ENCODE data around the gene ACER3.

Gene ACER3

GRCh38 chr11:77066229-77067042 is 205.7 kb downstream of the ACER3 start, which contains the start of gene CAPN5:
TSS of gene CAPN5 (plus strand) at chr11:77066971. CDS start at chr11:77084887, 17,916 bp downstream.
- peak; percentile 90 for DNase-seq

GRCh38 chr11:77067861-77068443 is 207.2 kb downstream of the ACER3 start:
- DNase-seq: no peak

GRCh38 chr11:77068457-77069335 is 208.0 kb downstream of the ACER3 start:
- no peak for DNase-seq

GRCh38 chr11:77069336-77069968 is 208.7 kb downstream of the ACER3 start:
- no peak for DNase-seq

GRCh38 chr11:77069969-77070582 is 209.4 kb downstream of the ACER3 start:
- no peak for DNase-seq

- no peak for DNase-seq
Measured at GRCh38 chr11:77071077-77071476, 210.4 kb downstream of the ACER3 start.

GRCh38 chr11:77071671-77072605 is 211.2 kb downstream of the ACER3 start:
- DNase-seq: no peak

- DNase-seq: no peak
Measured at GRCh38 chr11:77072851-77073327, 212.2 kb downstream of the ACER3 start.

- DNase-seq: peak; percentile 51
Measured at GRCh38 chr11:77073328-77074001, 212.7 kb downstream of the ACER3 start.

GRCh38 chr11:77074205-77074604 is 213.5 kb downstream of the ACER3 start:
- no peak for DNase-seq

- no peak for DNase-seq
Measured at GRCh38 chr11:77074626-77075221, 214.0 kb downstream of the ACER3 start.

- no peak for DNase-seq
Measured at GRCh38 chr11:77075425-77075905, 214.7 kb downstream of the ACER3 start.
